Inflammatory macrophage (primary cell): ENCODE data around the gene GAREM1.

Source experiments
- DNase-seq, 2 donors: peaks; one replicate each; pipeline ENCODE4 v3.0.0-alpha.2; 2020 to 2022

Gene GAREM1

GRCh38 chr18:32286749-32287148 is 183.9 kb downstream of the GAREM1 start:
- no peak for DNase-seq

GRCh38 chr18:32284284-32284683 is 186.4 kb downstream of the GAREM1 start:
- no peak for DNase-seq

GRCh38 chr18:32280911-32281310 is 189.8 kb downstream of the GAREM1 start:
- DNase-seq: no peak

GRCh38 chr18:32280188-32280783 is 190.4 kb downstream of the GAREM1 start:
- no peak for DNase-seq

- no peak for DNase-seq
Measured at GRCh38 chr18:32278177-32278799, 192.4 kb downstream of the GAREM1 start.

DNA sequence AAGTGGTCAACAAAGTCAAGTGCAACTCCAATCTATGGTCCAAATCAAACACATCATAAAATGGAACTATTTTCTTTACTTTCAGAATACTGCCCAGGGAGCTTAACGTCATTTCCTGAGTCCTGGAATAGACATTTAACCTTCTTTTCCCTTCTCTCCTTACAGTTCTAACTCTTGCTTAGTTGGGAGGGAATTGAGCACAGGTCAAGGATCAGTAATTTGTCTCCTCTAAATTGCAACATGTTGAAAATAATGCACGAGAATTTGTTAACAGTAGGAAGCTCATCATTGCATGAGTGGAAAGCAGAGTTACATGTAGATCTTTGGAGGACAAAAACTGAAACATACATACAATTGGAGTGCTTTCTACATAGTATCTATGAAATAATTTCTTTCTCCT is 193.1 kb downstream of the GAREM1 start:
- no peak for DNase-seq

DNA sequence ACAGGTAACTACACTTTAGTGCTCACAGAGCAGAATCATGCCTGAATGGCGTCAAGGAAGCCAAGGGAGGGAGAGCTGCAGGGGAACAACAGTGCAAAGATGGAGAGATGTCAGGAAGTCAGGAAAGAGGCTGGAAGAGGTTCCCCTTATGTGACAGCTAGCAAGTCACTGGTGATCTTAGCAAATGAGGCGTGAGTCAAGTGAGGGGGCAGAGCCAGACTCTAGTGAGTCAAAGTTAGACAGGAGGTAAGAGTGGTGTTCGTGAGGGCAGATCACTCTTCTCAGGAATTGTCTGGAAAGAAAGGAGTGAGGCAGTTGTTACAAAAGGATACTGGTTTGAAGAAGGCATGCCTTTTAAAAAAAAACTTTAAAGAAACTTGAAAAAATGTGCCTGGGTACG is 193.8 kb downstream of the GAREM1 start:
- peak in 1 of 2 donors; percentile 3 for DNase-seq

GRCh38 chr18:32276256-32276655 is 194.4 kb downstream of the GAREM1 start:
- DNase-seq: no peak

DNA sequence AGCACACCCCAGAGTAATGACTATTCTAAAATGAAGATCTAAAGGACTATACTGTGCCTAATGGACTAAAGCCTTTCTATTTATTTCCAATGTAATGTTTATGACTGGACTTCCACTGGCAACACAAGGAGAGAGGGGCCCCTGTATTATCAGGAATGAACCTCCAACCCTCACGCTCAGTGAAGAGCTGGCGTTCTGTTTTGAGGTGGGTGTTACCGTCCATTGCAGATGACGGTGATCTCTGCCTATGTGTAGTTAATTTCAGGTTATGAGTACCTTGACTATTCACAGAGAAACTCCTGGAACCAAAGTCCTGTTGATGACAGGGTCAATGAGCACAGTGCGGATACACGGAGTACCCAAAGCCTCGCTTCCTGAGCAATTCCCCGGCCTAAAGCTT is 195.5 kb downstream of the GAREM1 start:
- no peak for DNase-seq

GRCh38 chr18:32274307-32274706 is 196.4 kb downstream of the GAREM1 start:
- DNase-seq: no peak

- peak; percentile 14 to 21 for DNase-seq
Measured at GRCh38 chr18:32271672-32272208, 198.9 kb downstream of the GAREM1 start.

DNA sequence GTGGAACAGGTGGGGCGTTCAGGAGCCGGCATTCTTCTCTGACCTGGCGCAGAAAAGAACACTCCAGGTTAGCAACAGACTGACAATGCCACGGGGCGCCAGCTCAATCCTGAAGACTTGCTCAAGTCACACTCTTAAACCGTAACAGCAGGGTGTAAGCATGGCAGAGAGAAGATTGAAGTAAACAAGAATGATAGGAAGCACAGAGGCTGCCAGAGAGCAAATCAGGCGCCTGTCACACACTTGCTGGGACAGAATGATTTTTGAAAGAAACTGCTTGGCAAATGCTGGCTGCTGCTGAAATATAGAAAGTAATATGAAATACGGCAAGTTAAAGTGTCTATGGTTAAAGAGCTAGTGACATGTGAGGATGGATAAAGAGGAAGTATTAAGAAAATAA is 200.3 kb downstream of the GAREM1 start:
- DNase-seq: no peak

GRCh38 chr18:32267463-32267862 is 203.2 kb downstream of the GAREM1 start:
- no peak for DNase-seq

- DNase-seq: no peak
Measured at GRCh38 chr18:32264401-32264800, 206.3 kb downstream of the GAREM1 start.

GRCh38 chr18:32262092-32262491 is 208.6 kb downstream of the GAREM1 start:
- no peak for DNase-seq

DNA sequence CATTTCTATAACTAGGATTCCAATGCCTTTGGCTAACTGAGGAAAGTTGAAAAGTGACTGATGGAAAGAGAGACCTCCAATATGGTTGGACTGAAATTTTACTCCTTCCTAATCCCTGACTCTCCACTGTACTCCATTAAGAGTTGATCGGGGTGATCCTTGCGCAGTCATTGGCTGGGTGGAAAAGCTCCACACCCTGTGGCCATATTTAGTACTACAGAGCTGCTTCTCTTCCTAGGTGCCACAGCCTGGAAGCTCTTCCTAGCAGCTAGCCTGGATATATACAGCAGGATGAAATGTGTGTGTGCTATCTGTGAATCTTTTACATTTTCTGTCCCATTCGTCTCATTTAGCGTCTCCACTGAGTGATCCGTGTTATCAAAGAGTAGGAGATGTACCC is 209.7 kb downstream of the GAREM1 start:
- no peak for DNase-seq

- DNase-seq: no peak
Measured at GRCh38 chr18:32259553-32259952, 211.1 kb downstream of the GAREM1 start.

GRCh38 chr18:32258558-32259204 is 212.0 kb downstream of the GAREM1 start:
- peak; percentile 30 to 39 for DNase-seq

- no peak for DNase-seq
Measured at GRCh38 chr18:32258148-32258547, 212.5 kb downstream of the GAREM1 start.

- peak; percentile 45 to 58 for DNase-seq
Measured at GRCh38 chr18:32257084-32257785, 213.4 kb downstream of the GAREM1 start.

- DNase-seq: no peak
Measured at GRCh38 chr18:32255570-32255969, 215.1 kb downstream of the GAREM1 start.

DNA sequence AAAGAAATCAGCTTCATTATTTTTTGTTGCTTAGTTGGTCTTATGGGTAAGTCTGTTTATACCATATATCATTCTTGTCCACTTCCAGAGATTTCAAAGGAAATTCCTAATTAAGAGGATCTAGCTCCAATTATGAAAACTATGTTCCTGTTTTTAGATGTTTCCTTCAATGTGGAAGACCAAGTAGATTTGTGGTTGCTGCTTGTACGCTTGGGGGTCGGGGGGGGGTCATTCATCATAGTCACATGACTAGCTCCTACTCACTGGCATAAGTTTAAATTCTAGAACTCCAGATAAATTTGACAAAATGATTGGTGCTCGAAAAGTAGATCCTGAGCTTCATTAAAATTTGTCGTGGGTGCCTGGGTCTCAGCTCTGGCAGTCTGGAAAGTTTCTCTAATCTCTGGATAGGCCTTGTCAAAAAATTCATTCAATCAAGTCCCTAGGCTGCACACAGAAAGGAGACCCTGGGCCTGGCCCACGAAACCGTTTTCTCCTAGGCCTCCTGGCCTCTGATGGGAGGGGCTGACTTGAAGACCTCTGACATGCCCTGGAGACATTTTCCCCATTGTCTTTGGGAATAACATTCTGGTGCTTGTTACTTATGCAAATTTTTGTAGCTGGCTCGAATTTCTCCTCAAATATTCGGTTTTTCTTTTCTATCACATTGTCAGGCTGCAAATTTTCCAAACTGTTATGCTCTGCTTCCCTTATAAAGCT is 218.4 kb downstream of the GAREM1 start:
- DNase-seq: no peak

DNA sequence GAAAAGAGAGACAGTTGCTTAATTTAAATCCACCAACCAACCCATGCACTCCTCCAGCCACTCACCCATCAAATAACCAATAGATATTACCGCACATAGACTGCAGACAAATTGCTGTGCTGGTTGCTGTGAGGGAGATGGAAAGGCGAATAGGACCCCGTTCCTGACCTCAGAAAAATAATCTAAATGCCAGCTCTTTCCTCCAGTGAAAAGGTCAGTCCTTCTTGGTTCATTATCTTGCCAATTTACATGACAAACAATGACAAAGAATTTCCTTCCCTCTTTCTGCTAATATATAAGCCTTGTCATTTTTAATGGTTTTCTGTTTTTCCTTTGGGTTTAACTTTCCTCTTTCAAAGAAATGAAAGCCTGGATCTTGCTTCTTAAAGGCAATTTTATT is 219.2 kb downstream of the GAREM1 start:
- DNase-seq: no peak
